Glomerular endothelial cell (primary cell): ENCODE data around the gene SYCE3. TPM values are rescaled to one million over a fixed set of nuclear protein-coding genes. Genes with fewer than 3 reads are reported as not detected.
"Not testable (repeated sequence)": the region's sequence is repeated elsewhere in the genome, so short reads cannot be mapped to it uniquely, and the experiment has no call there.

ENCODE experiments used
- DNase-seq: peaks from one replicate; pipeline ENCODE4 v3.0.0-alpha.2; 2011; ENCODE audit warnings: low read depth, low spot score; ENCODE audit errors: extremely low read depth
- total RNA-seq: library from RNA; depleted of rRNA; stranded (reverse); fragments of >200 nt; gene quantifications from 2 replicates; pipeline ENCODE4 v1.2.3, GENCODE V29; 2015

Gene SYCE3
- total RNA-seq: 1.7 and 2.6 TPM in 2 replicates

DNA sequence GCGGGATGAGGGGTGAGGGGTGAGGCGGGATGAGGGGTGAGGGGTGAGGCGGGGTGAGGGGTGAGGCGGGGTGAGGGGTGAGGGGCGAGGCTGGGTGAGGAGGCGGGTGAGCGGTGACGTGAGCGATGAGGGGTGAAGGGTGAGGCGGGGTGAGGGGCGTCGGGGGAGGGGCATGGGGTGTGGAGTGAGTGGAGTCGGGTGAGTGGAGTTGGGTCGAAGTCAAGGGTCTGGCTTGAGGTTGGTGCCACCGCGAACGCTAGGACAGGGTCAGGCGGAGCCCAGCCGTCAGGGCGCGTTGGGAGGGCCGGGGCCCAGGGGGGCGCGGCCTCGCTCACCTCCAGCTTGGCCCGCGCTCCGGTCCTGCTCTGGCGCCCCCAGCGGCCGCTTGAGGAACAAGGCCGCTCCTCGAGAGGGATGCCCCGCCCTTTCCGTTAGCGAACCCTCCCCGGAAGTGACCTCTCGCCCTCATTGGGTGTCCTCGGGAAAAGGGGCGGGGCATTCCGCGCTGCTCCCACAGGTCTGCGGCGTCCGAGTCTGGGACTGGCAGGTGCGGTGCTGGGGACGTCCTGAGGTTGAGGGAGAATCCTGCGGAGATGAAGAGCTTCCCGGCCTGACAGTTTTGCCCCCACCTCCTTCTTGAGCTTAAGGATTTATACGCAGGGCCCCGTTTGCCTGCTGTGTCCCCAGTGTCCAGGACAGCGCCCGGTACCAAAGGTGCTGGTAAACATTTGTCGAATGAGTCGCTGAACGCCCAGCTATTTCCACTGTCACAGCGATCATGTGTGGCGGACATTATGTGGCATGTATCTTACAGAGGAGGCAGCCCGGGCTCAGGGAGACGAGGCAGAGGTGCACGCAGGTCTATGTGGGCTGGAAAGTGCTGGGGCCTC lies at the start of gene SYCE3:
TSS of gene SYCE3 (minus strand) at position 397 of the 890 bp plus-strand sequence. CDS start 6,514 bp downstream, outside the sequence.
- DNase-seq: no peak

- DNase-seq: no peak
These were observed 49.4 kb upstream of the SYCE3 start for GRCh38 chr22:50612168-50612527.

DNA sequence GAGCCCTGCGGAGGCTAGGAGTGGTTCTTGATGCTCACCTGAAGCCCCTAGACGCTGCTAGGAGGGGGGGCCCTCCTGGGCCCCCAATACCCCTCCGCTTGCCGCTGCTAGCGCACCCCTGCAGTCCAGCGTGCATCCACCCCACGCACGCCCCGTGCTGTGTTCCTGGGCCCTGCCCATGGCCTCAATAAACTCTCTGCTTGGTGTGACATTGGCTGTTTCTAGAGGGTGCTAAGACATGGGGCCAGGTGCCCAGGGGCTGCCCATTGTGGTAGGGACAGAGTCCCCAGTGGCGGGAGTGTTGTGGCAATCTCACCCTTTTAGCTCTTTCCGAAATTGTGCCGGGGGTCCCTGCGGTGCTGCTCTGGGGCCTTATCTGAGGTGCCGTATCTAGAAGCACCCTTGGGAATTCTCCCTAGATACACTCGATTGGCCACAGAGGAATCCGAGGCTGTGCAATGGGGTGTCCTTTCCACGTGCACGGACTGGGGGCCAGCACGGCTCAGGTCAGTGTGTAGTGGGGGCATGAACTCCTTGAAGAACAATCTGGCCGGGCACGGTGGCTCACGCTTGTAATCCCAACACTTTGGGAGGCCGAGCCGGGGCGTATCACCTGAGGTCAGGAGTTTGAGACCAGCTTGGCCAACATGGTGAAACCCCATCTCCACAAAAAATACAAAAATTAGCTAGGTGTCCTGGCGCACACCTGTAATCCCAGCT lies 48.8 kb upstream of the SYCE3 start:
- DNase-seq: no peak

DNA sequence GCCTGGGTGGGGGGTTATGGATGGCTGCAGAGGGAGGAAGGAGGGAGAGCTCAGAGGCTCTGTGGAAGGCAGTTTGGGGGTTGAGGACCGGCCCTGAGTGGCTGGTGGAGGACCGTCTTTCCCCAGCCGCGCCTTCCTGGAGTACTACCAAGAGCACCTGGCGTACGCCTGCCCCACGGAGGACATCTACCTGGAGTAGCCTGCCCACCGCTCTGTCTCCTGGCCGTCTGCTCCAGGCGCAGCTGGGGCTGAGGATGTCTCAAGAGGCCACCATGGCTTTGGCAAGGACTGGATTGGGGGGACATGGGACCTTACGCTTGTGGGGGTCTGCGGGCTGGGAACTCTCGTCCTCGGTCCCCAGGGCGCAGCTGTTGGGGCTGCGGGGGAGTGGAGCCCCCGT lies 47.9 kb upstream of the SYCE3 start:
- no peak for DNase-seq

- DNase-seq: no peak
These were observed 47.3 kb upstream of the SYCE3 start for GRCh38 chr22:50610041-50610451.

DNA sequence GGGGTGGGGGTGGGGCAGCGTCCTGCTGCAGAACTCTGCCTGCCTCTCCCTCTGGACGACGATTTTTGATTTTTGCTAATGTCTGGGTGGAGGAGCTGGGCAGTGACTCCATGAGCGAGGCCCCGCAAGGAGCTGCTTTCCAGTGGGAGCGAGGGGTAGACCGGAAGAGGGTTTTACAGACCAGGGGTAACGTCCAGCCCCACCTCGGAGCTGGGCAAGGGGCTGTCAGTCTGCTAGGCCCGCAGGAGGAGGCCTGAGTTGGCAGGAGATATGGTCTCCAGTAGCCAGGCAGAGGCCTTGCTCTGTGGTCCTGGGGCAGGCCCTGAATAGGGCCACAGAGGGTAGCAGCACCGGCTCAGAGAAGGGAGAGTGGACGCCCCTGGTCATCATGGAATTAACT lies 46.9 kb upstream of the SYCE3 start:
- DNase-seq: no peak

GRCh38 chr22:50608996-50609395 lies 46.3 kb upstream of the SYCE3 start:
- DNase-seq: no peak

GRCh38 chr22:50608058-50608840 lies 45.5 kb upstream of the SYCE3 start:
- DNase-seq: not testable (repeated sequence)

- DNase-seq: no peak
These were observed 44.9 kb upstream of the SYCE3 start for GRCh38 chr22:50607659-50608020.

DNA sequence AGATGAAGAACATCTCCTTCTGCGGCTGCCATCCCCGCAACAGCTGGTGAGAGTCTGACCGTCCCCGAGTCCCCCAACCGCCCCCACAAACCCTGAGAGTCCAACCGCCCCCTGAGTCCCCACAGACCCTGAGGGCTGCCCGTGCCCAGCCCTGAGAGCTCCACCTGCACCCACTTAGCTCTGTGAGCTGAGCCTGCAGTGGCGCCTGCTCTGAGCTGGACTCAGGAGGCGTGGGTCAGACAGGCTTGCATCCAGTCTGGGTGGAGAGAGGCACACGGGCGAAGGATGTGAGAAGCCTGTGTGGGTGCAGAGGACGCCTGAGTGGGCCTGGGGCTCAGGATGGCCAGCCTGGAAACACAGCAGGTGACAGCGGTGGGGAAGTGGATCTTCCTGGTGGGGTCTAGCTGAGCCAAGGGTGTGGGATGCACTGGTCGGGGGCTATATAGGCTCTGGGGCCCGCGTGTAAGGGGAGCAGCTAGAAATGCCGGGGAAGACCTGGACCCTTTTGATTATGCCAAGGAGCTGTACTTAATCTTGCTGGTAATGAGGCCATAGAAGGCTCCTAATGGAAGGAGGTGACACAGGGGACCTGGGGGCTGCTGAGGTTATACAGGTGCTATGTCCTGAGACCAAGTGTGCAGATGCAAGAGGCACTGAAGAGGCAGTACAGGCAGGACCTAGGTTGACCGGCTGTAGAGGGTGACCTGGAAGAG lies 44.4 kb upstream of the SYCE3 start:
- DNase-seq: no peak

DNA sequence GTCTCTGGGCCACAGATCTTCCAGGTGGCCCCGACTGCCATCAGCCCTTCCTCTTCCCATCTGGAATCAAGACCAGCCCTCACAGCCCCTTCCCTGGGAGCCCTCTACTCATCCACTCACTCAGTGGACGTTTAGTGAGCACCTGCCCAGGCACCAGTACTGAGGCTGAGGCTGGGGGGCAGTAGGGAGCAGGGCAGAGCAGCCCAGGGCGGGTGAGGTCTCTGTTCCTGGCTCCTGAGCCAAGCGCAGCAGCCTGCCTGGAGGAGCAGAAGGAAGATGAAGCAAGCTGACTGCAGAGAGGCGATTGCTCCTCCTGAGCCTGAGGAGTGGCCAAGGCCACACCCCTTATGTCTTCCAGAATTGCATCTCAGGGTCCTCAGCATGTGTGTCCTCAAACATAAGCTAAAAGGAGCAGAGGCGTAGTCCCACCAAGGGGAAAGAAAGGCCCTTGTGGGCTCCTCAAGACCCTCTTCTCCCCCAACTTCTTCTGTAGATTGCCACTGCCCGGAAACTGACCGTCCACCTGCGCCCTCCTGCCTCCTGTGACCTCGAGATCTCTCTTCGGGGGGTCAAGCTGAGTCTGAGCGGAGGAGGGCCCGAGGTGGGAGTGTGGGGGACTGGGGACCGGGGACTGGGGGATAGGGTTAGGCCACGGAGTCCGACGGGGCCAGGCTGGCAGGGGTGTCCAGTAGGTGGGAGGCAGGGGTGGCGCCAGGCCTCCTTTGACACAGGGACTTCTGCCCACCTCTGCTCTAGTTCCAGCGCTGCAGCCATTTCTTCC lies 43.6 kb upstream of the SYCE3 start:
- no peak for DNase-seq

DNA sequence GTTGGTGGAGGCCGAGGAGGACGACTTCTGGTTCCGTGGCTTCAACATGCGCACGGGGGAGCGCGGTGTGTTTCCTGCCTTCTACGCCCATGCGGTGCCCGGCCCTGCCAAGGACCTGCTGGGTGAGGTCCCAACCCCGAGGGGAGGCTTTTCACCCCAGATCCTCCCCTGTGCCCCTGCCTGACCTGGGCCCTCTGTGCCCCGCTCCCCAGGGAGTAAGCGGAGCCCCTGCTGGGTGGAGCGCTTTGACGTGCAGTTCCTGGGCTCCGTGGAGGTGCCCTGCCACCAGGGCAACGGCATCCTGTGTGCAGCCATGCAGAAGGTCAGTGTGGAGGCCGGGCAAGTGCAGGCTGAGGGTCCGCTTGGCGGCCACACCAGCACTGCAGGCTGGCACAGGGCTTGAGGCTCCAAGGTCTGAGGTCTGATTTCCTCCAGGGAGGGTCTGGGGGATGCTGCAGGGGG lies 42.9 kb upstream of the SYCE3 start:
- DNase-seq: no peak

GRCh38 chr22:50605002-50605612 lies 42.4 kb upstream of the SYCE3 start:
- no peak for DNase-seq

DNA sequence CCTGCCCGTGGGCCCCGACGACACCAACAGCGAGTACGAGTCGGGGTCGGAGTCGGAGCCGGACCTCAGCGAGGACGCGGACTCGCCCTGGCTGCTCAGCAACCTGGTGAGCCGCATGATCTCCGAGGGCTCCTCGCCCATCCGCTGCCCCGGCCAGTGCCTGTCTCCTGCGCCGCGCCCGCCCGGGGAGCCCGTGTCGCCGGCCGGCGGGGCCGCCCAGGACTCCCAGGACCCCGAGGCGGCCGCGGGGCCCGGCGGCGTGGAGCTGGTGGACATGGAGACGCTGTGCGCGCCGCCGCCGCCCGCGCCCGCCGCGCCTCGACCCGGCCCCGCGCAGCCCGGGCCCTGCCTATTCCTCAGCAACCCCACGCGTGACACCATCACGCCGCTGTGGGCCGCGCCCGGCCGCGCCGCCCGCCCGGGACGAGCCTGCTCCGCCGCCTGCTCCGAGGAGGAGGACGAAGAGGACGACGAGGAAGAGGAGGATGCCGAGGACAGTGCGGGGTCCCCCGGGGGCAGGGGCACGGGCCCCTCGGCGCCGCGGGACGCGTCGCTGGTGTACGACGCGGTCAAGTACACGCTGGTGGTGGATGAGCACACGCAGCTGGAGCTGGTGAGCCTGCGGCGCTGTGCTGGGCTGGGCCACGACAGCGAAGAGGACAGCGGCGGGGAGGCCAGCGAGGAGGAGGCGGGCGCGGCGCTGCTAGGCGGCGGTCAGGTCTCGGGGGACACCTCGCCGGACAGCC lies 41.7 kb upstream of the SYCE3 start:
- DNase-seq: no peak

- no peak for DNase-seq
These were observed 41.0 kb upstream of the SYCE3 start for GRCh38 chr22:50603511-50604255.

GRCh38 chr22:50602338-50602700 lies 39.6 kb upstream of the SYCE3 start:
- no peak for DNase-seq

DNA sequence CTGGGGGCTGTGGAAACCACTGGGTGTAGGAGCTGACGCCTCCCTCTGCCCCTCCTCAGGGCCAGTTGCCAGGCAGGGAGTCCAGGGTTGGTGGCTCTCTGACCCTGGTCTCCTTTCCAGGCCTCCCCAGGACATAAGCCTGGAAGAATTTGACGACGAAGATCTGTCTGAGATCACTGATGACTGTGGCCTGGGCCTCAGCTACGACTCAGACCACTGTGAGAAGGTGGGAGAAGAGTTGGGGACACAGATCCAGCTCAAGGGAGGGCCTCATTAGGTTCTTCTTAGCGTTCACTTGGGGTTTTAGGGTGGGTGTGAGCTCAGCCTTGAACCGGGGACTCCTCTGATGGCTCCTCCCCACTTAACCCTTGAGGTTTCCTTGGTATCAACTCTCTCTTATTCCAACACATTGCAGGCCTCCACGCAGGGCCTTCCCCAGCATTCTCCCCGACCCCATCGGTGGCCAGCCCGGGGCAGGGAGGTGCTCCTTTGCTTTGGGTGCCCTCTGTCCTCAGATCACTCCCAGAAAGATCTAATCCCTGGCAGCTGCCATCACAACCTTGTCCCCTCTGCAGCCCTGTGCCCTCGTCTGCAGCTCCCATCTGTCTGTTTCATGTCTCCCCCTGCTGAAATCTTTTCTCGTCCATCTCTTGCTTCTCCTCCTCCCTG lies 39.1 kb upstream of the SYCE3 start:
- no peak for DNase-seq
